Peyer's patch (tissue), 4 donors: ENCODE data around the gene ZNF618.

Source experiments
- POLR2A ChIP-seq, 2 donors: fragments of 450-650 bp; IDR thresholded peaks; one replicate each; pipeline ENCODE4 v1.5.1; 2017; ENCODE audit warnings: antibody characterized with exemption in 2 of 2, mild to moderate bottlenecking in 2 of 2, moderate library complexity in 2 of 2
- TF ChIP-seq, protein P1 (sequence below), 6 experiments: fragments of 450-650 bp in 4 of 6; fragments of 200-600 bp in 2 of 6; sonication (generic) in 1 of 6; IDR thresholded peaks; one replicate each; pipeline ENCODE4 v1.5.1; 2017 to 2019; ENCODE audit warnings: antibody characterized with exemption in 6 of 6, mild to moderate bottlenecking in 3 of 6, moderate library complexity in 1 of 6

DNA sequence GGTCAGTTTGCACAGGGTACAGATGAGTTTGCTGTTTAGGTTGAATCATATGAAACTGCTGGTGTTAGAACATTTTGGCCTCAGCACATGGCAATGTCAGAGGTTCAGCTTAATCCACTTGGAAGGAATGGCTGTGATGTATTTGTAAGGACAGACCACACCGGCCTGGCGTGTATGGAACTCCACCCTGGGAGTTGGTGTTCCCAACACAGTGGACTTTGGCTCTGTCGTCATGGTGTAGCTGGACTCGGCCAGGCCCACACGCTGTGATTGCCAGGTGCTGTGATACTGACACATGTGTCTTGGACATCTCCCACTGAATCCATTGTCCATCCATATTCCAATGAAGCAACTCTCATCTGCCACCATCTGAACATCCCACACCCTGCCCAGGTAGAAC lies 90.3 kb downstream of the ZNF618 start:
- TF ChIP-seq POLR2A (IDR thresholded peaks at IDR 0.05) = no peak
- TF ChIP-seq, protein P1, sequence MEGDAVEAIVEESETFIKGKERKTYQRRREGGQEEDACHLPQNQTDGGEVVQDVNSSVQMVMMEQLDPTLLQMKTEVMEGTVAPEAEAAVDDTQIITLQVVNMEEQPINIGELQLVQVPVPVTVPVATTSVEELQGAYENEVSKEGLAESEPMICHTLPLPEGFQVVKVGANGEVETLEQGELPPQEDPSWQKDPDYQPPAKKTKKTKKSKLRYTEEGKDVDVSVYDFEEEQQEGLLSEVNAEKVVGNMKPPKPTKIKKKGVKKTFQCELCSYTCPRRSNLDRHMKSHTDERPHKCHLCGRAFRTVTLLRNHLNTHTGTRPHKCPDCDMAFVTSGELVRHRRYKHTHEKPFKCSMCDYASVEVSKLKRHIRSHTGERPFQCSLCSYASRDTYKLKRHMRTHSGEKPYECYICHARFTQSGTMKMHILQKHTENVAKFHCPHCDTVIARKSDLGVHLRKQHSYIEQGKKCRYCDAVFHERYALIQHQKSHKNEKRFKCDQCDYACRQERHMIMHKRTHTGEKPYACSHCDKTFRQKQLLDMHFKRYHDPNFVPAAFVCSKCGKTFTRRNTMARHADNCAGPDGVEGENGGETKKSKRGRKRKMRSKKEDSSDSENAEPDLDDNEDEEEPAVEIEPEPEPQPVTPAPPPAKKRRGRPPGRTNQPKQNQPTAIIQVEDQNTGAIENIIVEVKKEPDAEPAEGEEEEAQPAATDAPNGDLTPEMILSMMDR (IDR thresholded peaks at IDR 0.05) = no peak
